ENCODE results near the gene ETFB. TPM values are rescaled to one million over a fixed set of nuclear protein-coding genes. Genes with fewer than 3 reads are reported as not detected.

Gene ETFB
- polyA plus RNA-seq, 1 experiment, result 80.8 TPM

- Histone ChIP-seq H3K27me3 (ENCODE audit: control insufficient read depth, insufficient read depth, low read length) (peaks cover 11% of the 10 kb centered on the region), H3K27ac (ENCODE audit: low read depth, low read length) (no peak within 1 kb of the TSS), H3K9me3 (ENCODE audit: control insufficient read depth, insufficient read depth, low read length) (no peaks in the 10 kb centered on the region), H3K4me3 (ENCODE audit: low read depth, low read length) (no peak within 1 kb of the TSS)
- DNase-seq (ENCODE audit: low read depth, low spot score), result no peak
- ChIA-PET CTCF (no interaction called here), POLR2A (no interaction called here)
- no peak for TF ChIP-seq CTCF (IDR thresholded peaks at IDR 0.05; ENCODE audit: low read depth, low read length)
Observed at GRCh38 chr19:51311351-51312257, 54.6 kb downstream of the ETFB start, which contains the start of gene IGLON5. IGLON5 (plus strand) TSS chr19:51311644; CDS start chr19:51311848, 204 bp downstream.

DNA sequence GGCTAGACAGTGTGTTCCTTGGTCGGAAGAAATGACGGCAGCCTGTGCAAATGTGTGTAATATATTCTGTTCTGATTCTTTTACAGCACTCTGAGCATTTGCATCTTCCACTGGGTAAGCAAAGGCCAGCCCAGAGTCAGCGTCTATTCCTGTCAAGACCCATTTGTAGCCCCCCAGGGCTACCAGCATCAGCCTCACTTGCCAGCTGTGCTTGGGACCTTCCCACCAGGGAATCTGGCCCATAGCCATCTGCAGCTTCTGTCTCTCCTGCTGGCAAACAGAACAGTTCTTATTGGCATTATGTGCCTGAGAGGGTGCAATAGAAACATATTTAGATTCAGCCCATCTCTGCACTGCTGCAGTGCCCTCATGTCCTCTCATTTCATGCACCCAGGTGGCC, 60.7 kb downstream of the ETFB start:
- CTCF ChIA-PET, result no interaction called here
- H3K4me3 ChIP-seq (ENCODE audit: low read depth, low read length), result no peak overlapping the region

DNA sequence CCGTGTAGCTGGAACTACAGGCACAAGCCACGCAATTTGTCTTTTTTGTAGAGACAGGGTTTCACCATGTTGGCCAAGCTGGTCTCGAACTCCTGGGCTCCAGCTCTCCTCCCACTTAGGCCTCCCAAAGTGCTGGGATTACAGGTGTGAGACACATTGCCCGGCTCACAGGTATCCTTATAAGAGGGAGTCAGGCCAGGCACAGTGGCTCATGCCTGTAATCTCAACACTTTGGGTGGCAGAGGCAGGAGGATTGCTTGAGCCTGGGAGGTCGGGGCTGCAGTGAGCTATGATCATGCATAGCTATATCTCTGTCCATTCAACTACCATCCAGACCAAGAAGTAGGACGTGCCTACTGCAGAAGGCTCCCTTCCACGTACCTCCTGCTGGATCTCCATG, 64.9 kb downstream of the ETFB start:
- ChIA-PET POLR2A (no interaction called here), CTCF (no interaction called here)
- Histone ChIP-seq H3K27ac (ENCODE audit: low read depth, low read length) (no peak overlapping the region), H3K27me3 (ENCODE audit: control insufficient read depth, insufficient read depth, low read length) (no peaks in the 10 kb centered on the region), H3K4me3 (ENCODE audit: low read depth, low read length) (no peak overlapping the region), H3K9me3 (ENCODE audit: control insufficient read depth, insufficient read depth, low read length) (no peaks in the 10 kb centered on the region; the same call in 1 of the 2 replicates)
- no peak for TF ChIP-seq CTCF (IDR thresholded peaks at IDR 0.05; ENCODE audit: low read depth, low read length)
- no peak for DNase-seq (ENCODE audit: low read depth, low spot score)

More for the DNA sequence above, 60.7 kb downstream of the ETFB start:
- no peak for DNase-seq (ENCODE audit: low read depth, low spot score)
- POLR2A ChIA-PET, result no interaction called here
- H3K9me3 ChIP-seq (ENCODE audit: control insufficient read depth, insufficient read depth, low read length), result no peaks in the 10 kb centered on the region
- no peaks in the 10 kb centered on the region for H3K27me3 ChIP-seq (ENCODE audit: control insufficient read depth, insufficient read depth, low read length)
- TF ChIP-seq CTCF (IDR thresholded peaks at IDR 0.05; ENCODE audit: low read depth, low read length), result no peak
- no peak overlapping the region for H3K27ac ChIP-seq (ENCODE audit: low read depth, low read length)

DNA sequence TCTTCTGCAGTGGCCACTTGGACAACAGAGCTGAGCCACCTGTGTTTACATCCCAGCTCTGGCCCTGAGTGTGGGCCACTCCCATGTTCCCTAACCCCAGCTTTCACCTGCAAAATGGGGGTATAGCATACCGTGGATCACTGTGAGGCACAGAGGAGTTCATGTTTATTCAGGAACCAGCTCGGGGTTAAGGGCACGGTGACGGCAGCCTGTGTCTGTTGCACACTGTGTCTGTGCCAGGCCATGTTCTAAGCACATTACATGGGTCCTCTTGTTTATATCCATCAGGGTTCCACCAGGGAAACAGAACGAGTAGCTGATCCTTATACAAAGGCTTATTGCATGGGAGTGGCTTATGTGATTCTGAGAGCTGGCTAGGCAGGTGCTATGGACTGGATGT, 68.8 kb downstream of the ETFB start:
- no peak overlapping the region for H3K4me3 ChIP-seq (ENCODE audit: low read depth, low read length)
- POLR2A ChIA-PET, result no interaction called here
- no peak for TF ChIP-seq CTCF (IDR thresholded peaks at IDR 0.05; ENCODE audit: low read depth, low read length)
- CTCF ChIA-PET, result no interaction called here
- no peaks in the 10 kb centered on the region for H3K27me3 ChIP-seq (ENCODE audit: control insufficient read depth, insufficient read depth, low read length)
- H3K9me3 ChIP-seq (ENCODE audit: control insufficient read depth, insufficient read depth, low read length), result no peaks in the 10 kb centered on the region; the same call in 1 of the 2 replicates
- no peak overlapping the region for H3K27ac ChIP-seq (ENCODE audit: low read depth, low read length)
- no peak for DNase-seq (ENCODE audit: low read depth, low spot score)

- CTCF ChIA-PET, result no interaction called here
- Histone ChIP-seq H3K27ac (ENCODE audit: low read depth, low read length) (no peak overlapping the region), H3K4me3 (ENCODE audit: low read depth, low read length) (no peak overlapping the region), H3K9me3 (ENCODE audit: control insufficient read depth, insufficient read depth, low read length) (no peaks in the 10 kb centered on the region; the same call in 1 of the 2 replicates), H3K27me3 (ENCODE audit: control insufficient read depth, insufficient read depth, low read length) (no peaks in the 10 kb centered on the region)
- no peak for DNase-seq (ENCODE audit: low read depth, low spot score)
- POLR2A ChIA-PET, result no interaction called here
- TF ChIP-seq CTCF (IDR thresholded peaks at IDR 0.05; ENCODE audit: low read depth, low read length), result no peak
Observed at GRCh38 chr19:51296336-51297093, 69.7 kb downstream of the ETFB start.
